GM12878 (cell line): ENCODE results near the gene CEACAM4.

ENCODE experiments used
- BHLHE40 ChIP-seq, 2 experiments: fragments of 450-650 bp in 1 of 2; IDR thresholded peaks; 2 replicates each; pipeline ENCODE4 v1.6.1; 2011 to 2017; ENCODE audit warnings: low read depth in 2 of 2, borderline replicate concordance in 1 of 2, improper control_type of control experiment in 1 of 2, low read length in 1 of 2, mild to moderate bottlenecking in 1 of 2
- CEBPB ChIP-seq, 2 experiments: fragments of 150-350 bp in 1 of 2; IDR thresholded peaks; 2 replicates each; pipeline ENCODE4 v1.6.1; 2012 to 2014; ENCODE audit warnings: low read depth in 2 of 2, low read length in 2 of 2, borderline replicate concordance in 1 of 2, inconsistent platforms in 1 of 2
- NRF1 ChIP-seq: conservative IDR thresholded peaks from 2 replicates; pipeline ENCODE4 v1.6.1; 2011; ENCODE audit warnings: mild to moderate bottlenecking, low read depth, low read length, improper control_type of control experiment
- RAD51 ChIP-seq: fragments of 450-650 bp; IDR thresholded peaks from 2 replicates; pipeline ENCODE4 v1.6.1; 2016; ENCODE audit warnings: moderate library complexity, mild to moderate bottlenecking, inconsistent platforms
- SUPT20H ChIP-seq: IDR thresholded peaks from 2 replicates; pipeline ENCODE4 v1.6.1; 2011; ENCODE audit warnings: low read depth, mild to moderate bottlenecking, low read length, moderate library complexity, borderline replicate concordance; ENCODE audit not compliant: control insufficient read depth
- TF ChIP-seq, protein P1 (sequence below): IDR thresholded peaks from 2 replicates; pipeline ENCODE4 v1.6.1; 2012; ENCODE audit warnings: low read depth, low read length, improper control_type of control experiment
- TF ChIP-seq, protein P2 (sequence below): IDR thresholded peaks from 2 replicates; pipeline ENCODE4 v1.6.1; 2012; ENCODE audit warnings: low read length, inconsistent platforms
- TF ChIP-seq, protein P3 (sequence below): fragments of 150-350 bp; IDR thresholded peaks from 2 replicates; pipeline ENCODE4 v1.6.1; 2016; ENCODE audit warnings: low read depth, low read length

DNA sequence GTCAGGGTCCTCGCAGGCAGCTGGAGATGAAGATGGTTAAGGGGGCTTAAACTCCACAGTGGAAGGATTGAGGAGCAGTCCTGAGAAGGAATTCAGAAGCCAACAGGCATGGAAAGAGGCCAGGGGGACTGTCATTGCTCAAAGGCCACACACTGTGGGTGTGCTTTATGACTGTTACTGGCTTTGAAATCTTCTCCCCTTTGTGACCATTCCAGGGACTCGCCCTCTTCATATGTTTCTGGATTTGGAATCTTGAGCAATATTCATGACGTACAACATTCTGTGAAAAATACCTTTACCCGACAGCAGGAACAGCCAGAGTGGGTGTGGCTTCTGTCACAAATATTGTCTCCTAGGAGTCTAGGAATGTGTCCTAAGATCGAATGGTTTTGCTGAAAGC, 44.6 kb upstream of the CEACAM4 start:
- TF ChIP-seq RAD51 (no peak), CEBPB (IDR thresholded peaks at IDR 0.05; ENCODE audit: borderline replicate concordance in 1 of 2, low read depth in 2 of 2, low read length in 2 of 2) (no peak), BHLHE40 (IDR thresholded peaks at IDR 0.05; ENCODE audit: borderline replicate concordance in 1 of 2, low read depth in 2 of 2, low read length in 1 of 2) (no peak), NRF1 (no peak), SUPT20H (no peak)
- TF ChIP-seq, protein P1, sequence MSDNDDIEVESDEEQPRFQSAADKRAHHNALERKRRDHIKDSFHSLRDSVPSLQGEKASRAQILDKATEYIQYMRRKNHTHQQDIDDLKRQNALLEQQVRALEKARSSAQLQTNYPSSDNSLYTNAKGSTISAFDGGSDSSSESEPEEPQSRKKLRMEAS: no peak
- TF ChIP-seq, protein P2, sequence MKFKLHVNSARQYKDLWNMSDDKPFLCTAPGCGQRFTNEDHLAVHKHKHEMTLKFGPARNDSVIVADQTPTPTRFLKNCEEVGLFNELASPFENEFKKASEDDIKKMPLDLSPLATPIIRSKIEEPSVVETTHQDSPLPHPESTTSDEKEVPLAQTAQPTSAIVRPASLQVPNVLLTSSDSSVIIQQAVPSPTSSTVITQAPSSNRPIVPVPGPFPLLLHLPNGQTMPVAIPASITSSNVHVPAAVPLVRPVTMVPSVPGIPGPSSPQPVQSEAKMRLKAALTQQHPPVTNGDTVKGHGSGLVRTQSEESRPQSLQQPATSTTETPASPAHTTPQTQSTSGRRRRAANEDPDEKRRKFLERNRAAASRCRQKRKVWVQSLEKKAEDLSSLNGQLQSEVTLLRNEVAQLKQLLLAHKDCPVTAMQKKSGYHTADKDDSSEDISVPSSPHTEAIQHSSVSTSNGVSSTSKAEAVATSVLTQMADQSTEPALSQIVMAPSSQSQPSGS: no peak
- TF ChIP-seq, protein P3, sequence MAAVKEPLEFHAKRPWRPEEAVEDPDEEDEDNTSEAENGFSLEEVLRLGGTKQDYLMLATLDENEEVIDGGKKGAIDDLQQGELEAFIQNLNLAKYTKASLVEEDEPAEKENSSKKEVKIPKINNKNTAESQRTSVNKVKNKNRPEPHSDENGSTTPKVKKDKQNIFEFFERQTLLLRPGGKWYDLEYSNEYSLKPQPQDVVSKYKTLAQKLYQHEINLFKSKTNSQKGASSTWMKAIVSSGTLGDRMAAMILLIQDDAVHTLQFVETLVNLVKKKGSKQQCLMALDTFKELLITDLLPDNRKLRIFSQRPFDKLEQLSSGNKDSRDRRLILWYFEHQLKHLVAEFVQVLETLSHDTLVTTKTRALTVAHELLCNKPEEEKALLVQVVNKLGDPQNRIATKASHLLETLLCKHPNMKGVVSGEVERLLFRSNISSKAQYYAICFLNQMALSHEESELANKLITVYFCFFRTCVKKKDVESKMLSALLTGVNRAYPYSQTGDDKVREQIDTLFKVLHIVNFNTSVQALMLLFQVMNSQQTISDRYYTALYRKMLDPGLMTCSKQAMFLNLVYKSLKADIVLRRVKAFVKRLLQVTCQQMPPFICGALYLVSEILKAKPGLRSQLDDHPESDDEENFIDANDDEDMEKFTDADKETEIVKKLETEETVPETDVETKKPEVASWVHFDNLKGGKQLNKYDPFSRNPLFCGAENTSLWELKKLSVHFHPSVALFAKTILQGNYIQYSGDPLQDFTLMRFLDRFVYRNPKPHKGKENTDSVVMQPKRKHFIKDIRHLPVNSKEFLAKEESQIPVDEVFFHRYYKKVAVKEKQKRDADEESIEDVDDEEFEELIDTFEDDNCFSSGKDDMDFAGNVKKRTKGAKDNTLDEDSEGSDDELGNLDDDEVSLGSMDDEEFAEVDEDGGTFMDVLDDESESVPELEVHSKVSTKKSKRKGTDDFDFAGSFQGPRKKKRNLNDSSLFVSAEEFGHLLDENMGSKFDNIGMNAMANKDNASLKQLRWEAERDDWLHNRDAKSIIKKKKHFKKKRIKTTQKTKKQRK: no peak
